Psoas muscle (tissue), 8 donors: ENCODE data around the gene CDC45. TPM values are rescaled to one million over a fixed set of nuclear protein-coding genes. Genes with fewer than 3 reads are reported as not detected.

Source experiments
- ATAC-seq, 4 donors: fragments of 200-7000 bp; cut with Tn5 transposase; one replicate each; pipeline ENCODE4 v1.9.1; 2020; ENCODE audit warnings: moderate library complexity in 3 of 4, mild to moderate bottlenecking in 2 of 4
- DNase-seq, 2 donors: peaks; one replicate each; pipeline ENCODE4 v3.0.0-alpha.2; 2020
- H3K27ac ChIP-seq: fragments of 200-600 bp; one replicate; pipeline ENCODE4 v1.8.0; 2022
- H3K27me3 ChIP-seq, 3 donors: fragments of 200-600 bp in 1 of 3; one replicate each; pipeline versions ENCODE4 v1.6.1 to v1.8.0; 2013 to 2022; ENCODE audit warnings: low read length in 2 of 3, mild to moderate bottlenecking in 2 of 3, moderate library complexity in 1 of 3; ENCODE audit not compliant: insufficient read depth in 3 of 3
- H3K36me3 ChIP-seq, 2 donors: fragments of 200-600 bp in 1 of 2; one replicate each; pipeline versions ENCODE4 v1.6.1 to v1.8.0; 2013 to 2022; ENCODE audit warnings: low read depth in 1 of 2, mild to moderate bottlenecking in 1 of 2, moderate library complexity in 1 of 2; ENCODE audit not compliant: insufficient read depth in 1 of 2
- H3K4me1 ChIP-seq: fragments of 200-600 bp; one replicate; pipeline ENCODE4 v1.8.0; 2022
- H3K4me3 ChIP-seq: fragments of 200-600 bp; one replicate; pipeline ENCODE4 v1.8.0; 2022; ENCODE audit warnings: mild to moderate bottlenecking
- H3K9me3 ChIP-seq: fragments of 200-600 bp; one replicate; pipeline ENCODE4 v1.8.0; 2022
- WGBS, 3 donors: extraction: QIAGEN DNeasy Blood & Tissue Kit; methylation state at CpG; one replicate each; pipeline versions ENCODE4 v1.1.6 to v1.1.7; 2013; 5-methylcytosine and 5-hydroxymethylcytosine counted together
- intact Hi-C, 2 donors: fragments of 100-400 bp; cut with DNase I; formaldehyde crosslinking; loops; one replicate each; pipeline versions ENCODE4 v1.11.0 to v1.14.2; 2022
- polyA plus RNA-seq, 3 donors: library from polyadenylated mRNA; stranded (reverse); fragments of 200-250 nt; gene quantifications; one replicate each; pipeline ENCODE4 v1.2.3, GENCODE V29; 2013
- total RNA-seq, 4 donors: library from RNA; stranded (reverse); fragmentation: NEBNext Ultra II Directional in 2 of 4; extraction: Animal tissue kit (Norgen Biotek cat#: 25700) in 2 of 4; gene quantifications; one replicate each; pipeline versions ENCODE4 v1.2.1 to v1.2.4, GENCODE V29; 2021 to 2023
- TF ChIP-seq, protein P1 (sequence below): fragments of 200-600 bp; IDR thresholded peaks from one replicate; pipeline ENCODE4 v1.8.0; 2022; ENCODE audit warnings: antibody characterized with exemption
- donor health status: healthy with polysubstance abuse.
- donor health status: DM: no; HTN: no; CAD: no; lungs with moderate emphysema.
- donor health status: Bipolar disorder and iron deficiency.
- donor health status: healthy.
- donor health status: DM: yes; HTN: yes; CAD: no.
- donor health status: DM: no; HTN: no; CAD: no.
- donor health status: DM: no; HTN: no; CAD: no.
- donor health status: DM: yes; HTN: yes; CAD: no.

CDC45 gene
- total and polyA plus RNA-seq, 7 donors: 0.30 to 0.77 (median 0.71) TPM; not detected in 2

DNA sequence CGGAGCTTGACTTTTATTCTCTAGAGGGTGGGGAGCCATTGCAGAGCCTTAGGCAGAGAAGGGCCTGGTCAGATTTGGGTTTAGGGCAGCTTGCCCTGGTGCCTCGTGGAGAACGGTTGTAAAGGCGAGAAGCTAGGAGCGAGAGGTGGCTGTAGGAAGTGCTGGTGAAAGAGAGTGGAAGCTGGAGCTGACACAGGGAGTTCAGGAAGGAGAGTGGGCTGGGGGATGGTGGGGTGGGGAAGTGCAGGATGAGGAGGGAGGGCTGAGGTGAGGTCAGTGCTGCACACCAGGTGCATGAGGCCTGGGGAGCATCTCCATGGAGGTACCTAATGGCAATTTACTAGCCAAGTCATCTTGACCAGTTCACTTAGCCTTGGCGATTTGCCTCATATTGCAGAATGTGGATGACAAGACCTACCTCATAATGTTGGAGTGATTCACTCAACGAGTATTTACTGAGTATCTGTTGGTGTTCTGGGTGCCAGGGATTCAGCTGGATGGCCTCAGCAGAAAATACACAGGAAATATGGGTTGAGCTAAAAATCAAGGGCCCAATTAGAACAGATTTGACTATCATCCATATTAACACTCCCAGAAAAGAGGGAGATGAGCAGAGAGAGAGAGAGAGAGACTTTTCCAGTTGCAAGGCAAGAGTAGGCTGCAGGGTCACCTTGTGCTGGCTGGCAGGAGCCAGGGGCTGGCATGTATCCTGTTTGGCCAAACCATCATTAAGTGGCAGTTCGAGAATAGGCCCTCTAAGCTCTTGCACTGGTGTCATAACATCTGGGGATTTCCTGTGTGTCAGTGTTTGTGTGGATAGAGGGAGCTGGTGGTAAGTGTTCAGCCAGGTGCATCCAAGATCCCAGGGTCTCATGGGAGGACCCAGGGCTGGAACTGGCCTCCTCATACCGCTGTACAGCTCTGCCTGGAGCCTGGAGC is 88.9 kb downstream of the CDC45 start:
- 51 to 57% (median 56%) methylated on average over 9 of the region's 9 CpGs for WGBS, 3 donors
- peak; percentile 76 to 83 (median 78) for ATAC-seq
- intact Hi-C loops: no loop called here

DNA sequence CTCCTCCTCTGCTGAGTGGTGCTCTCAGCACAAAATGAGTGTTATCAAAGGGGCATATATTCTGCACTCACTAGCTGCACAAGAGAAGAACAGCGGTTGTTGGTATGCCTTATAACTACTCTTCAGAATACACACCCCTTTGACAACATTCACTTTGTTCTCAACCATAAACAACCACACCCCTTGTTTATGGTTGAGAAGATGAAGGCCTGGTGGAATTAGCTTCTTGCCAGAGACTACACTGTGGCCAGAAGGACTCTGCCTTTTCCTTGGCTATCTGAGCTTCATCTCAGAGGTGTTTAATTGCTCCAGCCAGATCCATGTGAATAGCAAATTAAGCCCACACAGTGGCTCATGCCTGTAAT is 89.5 kb downstream of the CDC45 start:
- ATAC-seq (no peak), DNase-seq (no peak)
- H3K4me3 ChIP-seq: no peak overlapping the region
- no peaks in the 10 kb centered on the region for H3K9me3 ChIP-seq
- H3K4me1 ChIP-seq: no peaks in the 10 kb centered on the region
- WGBS, 3 donors: 30 to 67% (median 62%) methylated on average over 1 of the region's 1 CpG
- intact Hi-C loops: no loop called here
- no peaks in the 10 kb centered on the region for H3K27me3 ChIP-seq
- TF ChIP-seq, protein P1, sequence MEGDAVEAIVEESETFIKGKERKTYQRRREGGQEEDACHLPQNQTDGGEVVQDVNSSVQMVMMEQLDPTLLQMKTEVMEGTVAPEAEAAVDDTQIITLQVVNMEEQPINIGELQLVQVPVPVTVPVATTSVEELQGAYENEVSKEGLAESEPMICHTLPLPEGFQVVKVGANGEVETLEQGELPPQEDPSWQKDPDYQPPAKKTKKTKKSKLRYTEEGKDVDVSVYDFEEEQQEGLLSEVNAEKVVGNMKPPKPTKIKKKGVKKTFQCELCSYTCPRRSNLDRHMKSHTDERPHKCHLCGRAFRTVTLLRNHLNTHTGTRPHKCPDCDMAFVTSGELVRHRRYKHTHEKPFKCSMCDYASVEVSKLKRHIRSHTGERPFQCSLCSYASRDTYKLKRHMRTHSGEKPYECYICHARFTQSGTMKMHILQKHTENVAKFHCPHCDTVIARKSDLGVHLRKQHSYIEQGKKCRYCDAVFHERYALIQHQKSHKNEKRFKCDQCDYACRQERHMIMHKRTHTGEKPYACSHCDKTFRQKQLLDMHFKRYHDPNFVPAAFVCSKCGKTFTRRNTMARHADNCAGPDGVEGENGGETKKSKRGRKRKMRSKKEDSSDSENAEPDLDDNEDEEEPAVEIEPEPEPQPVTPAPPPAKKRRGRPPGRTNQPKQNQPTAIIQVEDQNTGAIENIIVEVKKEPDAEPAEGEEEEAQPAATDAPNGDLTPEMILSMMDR: no peak
- H3K36me3 ChIP-seq: no peaks in the 10 kb centered on the region
- peak overlapping the region; percentile 41 for H3K27ac ChIP-seq

More for the DNA sequence above, 88.9 kb downstream of the CDC45 start:
- Histone ChIP-seq H3K4me3 (no peak overlapping the region), H3K27ac (peak overlapping the region; percentile 41), H3K4me1 (no peaks in the 10 kb centered on the region), H3K9me3 (no peaks in the 10 kb centered on the region), H3K27me3 (no peaks in the 10 kb centered on the region), H3K36me3 (no peaks in the 10 kb centered on the region)
- DNase-seq: no peak
- TF ChIP-seq, protein P1: no peak

DNA sequence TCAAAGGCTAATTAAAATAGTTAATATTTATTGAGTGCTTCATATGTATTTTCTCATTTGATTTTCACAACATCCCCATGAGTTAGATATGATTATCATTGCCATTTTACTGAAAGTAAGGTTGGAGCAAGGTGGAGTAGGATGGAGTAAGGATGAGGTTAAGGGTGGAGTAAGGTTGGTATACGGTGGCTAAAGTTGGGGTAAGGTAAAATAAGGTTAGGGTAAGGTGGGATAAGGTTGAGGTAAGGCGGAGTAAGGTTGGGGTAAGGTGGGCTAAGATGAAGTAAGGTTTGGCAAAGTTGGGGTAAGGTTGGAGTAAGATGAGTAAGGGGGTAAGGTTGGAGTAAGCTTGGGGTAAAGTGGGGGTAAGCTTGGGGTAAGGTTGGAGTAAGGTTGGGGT is 90.3 kb downstream of the CDC45 start:
- DNase-seq (no peak), ATAC-seq (no peak)
- TF ChIP-seq, protein P1: no peak
- Histone ChIP-seq H3K4me3 (no peak overlapping the region), H3K9me3 (no peaks in the 10 kb centered on the region), H3K27me3 (no peaks in the 10 kb centered on the region), H3K4me1 (no peaks in the 10 kb centered on the region), H3K36me3 (no peaks in the 10 kb centered on the region), H3K27ac (no peak overlapping the region)
- intact Hi-C loops: loop anchor here in 1 of 2 donors (5.0 kb wide), 1 partner anchor 53 kb away; no protein-coding TSS in a partner anchor
- WGBS, 3 donors: 87 to 94% (median 92%) methylated on average over 2 of the region's 2 CpGs

Other genes starting within 250 kb of the CDC45 start
- 100 to 1,000 TPM in 3 of 4 donors, 10 to 100 TPM in 1; 92.6 to 253 (median 126) TPM for gene CLTCL1, start 188.2 kb upstream of the CDC45 start, total RNA-seq
- gene CLTCL1, start 188.2 kb upstream of the CDC45 start, polyA plus RNA-seq: 10 to 100 TPM; 16.8 to 85.9 (median 78.5) TPM
- gene HIRA, start 48.2 kb upstream of the CDC45 start, total RNA-seq: 10 to 100 TPM; 12.3 to 32.7 (median 18.8) TPM
- gene HIRA, start 48.2 kb upstream of the CDC45 start, polyA plus RNA-seq: 10 to 100 TPM; 13.3 to 18.9 (median 14.4) TPM
- 10 to 100 TPM; 53.7 to 70.5 (median 58.2) TPM for gene MRPL40, start 47.4 kb upstream of the CDC45 start, total RNA-seq
- gene MRPL40, start 47.4 kb upstream of the CDC45 start, polyA plus RNA-seq: 10 to 100 TPM; 45.8 to 78.6 (median 62.3) TPM
- 100 to 1,000 TPM in 1 of 4 donors, 10 to 100 TPM in 3; 84.3 to 101 (median 92.3) TPM for gene C22orf39, start 32.2 kb upstream of the CDC45 start, total RNA-seq
- gene C22orf39, start 32.2 kb upstream of the CDC45 start, polyA plus RNA-seq: 100 to 1,000 TPM in 1 of 3 donors, 10 to 100 TPM in 2; 60.9 to 104 (median 66.7) TPM
- 10 to 100 TPM; 44.3 to 97.4 (median 58.4) TPM for gene UFD1, start 727 bp upstream of the CDC45 start, total RNA-seq
- 100 to 1,000 TPM in 2 of 3 donors, 10 to 100 TPM in 1; 79.6 to 226 (median 124) TPM for gene UFD1, start 727 bp upstream of the CDC45 start, polyA plus RNA-seq
- gene CLDN5, start 44.5 kb downstream of the CDC45 start, total RNA-seq: 10 to 100 TPM; 23.0 to 57.2 (median 35.5) TPM
- 100 to 1,000 TPM in 2 of 3 donors, 10 to 100 TPM in 1; 25.4 to 138 (median 103) TPM for gene CLDN5, start 44.5 kb downstream of the CDC45 start, polyA plus RNA-seq
- 10 to 100 TPM in 1 of 4 donors, 1 to 10 TPM in 3; 6.0 to 10.9 (median 8.3) TPM for gene SEPTIN5, start 234.6 kb downstream of the CDC45 start, total RNA-seq
- gene SEPTIN5, start 234.6 kb downstream of the CDC45 start, polyA plus RNA-seq: 1 to 10 TPM; 3.7 to 7.0 (median 4.8) TPM
- 1 to 10 TPM in 1 of 4 donors, not detected in 3; 1.8 TPM for gene GP1BB, start 243.6 kb downstream of the CDC45 start, total RNA-seq
- gene GP1BB, start 243.6 kb downstream of the CDC45 start, polyA plus RNA-seq: under 1 TPM; 0.14 to 0.63 (median 0.53) TPM